GM21447 (cell line): Measurements from ENCODE around the gene CPNE7.

ENCODE experiments used
- ATAC-seq: cut with Tn5 transposase; IDR thresholded peaks from one replicate; pipeline ENCODE4 v1.9.1; 2021; ENCODE audit not compliant: unreplicated experiment

Gene CPNE7

GRCh38 chr16:89602273-89602951, 26.9 kb downstream of the CPNE7 start:
- ATAC-seq, result no peak

GRCh38 chr16:89602952-89603590, 27.5 kb downstream of the CPNE7 start:
- ATAC-seq, result no peak

GRCh38 chr16:89604764-89605163, 29.2 kb downstream of the CPNE7 start:
- ATAC-seq, result no peak

- no peak for ATAC-seq
Measured at GRCh38 chr16:89605186-89605970, 29.8 kb downstream of the CPNE7 start.

- ATAC-seq, result no peak
Measured at GRCh38 chr16:89606006-89606405, 30.4 kb downstream of the CPNE7 start.

GRCh38 chr16:89607453-89607852, 31.9 kb downstream of the CPNE7 start:
- no peak for ATAC-seq

GRCh38 chr16:89607937-89608740, 32.6 kb downstream of the CPNE7 start:
- ATAC-seq, result no peak

- ATAC-seq, result no peak
Measured at GRCh38 chr16:89610108-89610453, 34.5 kb downstream of the CPNE7 start.

GRCh38 chr16:89612415-89613166, 37.0 kb downstream of the CPNE7 start:
- ATAC-seq, result no peak

GRCh38 chr16:89613231-89613953, 37.8 kb downstream of the CPNE7 start, which contains the start of gene DPEP1:
Gene DPEP1, plus strand, starts transcription at chr16:89613642. Its CDS starts 16,769 bp downstream, at chr16:89630411.
- ATAC-seq, result no peak

- ATAC-seq, result no peak
Measured at GRCh38 chr16:89613954-89614459, 38.4 kb downstream of the CPNE7 start.

- ATAC-seq, result no peak
Measured at GRCh38 chr16:89615176-89615575, 39.6 kb downstream of the CPNE7 start.

- ATAC-seq, result no peak
Measured at GRCh38 chr16:89615596-89616090, 40.1 kb downstream of the CPNE7 start.

- ATAC-seq, result no peak
Measured at GRCh38 chr16:89616623-89617022, 41.1 kb downstream of the CPNE7 start.

- no peak for ATAC-seq
Measured at GRCh38 chr16:89617036-89617435, 41.5 kb downstream of the CPNE7 start.

GRCh38 chr16:89618109-89618998, 42.8 kb downstream of the CPNE7 start:
- no peak for ATAC-seq

- ATAC-seq, result no peak
Measured at GRCh38 chr16:89619840-89620239, 44.3 kb downstream of the CPNE7 start.

- no peak for ATAC-seq
Measured at GRCh38 chr16:89620406-89620841, 44.9 kb downstream of the CPNE7 start.
